ENCODE data around the gene BANF2. TPM values are rescaled to one million over a fixed set of nuclear protein-coding genes. Genes with fewer than 3 reads are reported as not detected.

The BANF2 gene
- total and polyA plus RNA-seq, 2 of the 4 experiments (the other 2 are of a cell fraction): not detected

DNA sequence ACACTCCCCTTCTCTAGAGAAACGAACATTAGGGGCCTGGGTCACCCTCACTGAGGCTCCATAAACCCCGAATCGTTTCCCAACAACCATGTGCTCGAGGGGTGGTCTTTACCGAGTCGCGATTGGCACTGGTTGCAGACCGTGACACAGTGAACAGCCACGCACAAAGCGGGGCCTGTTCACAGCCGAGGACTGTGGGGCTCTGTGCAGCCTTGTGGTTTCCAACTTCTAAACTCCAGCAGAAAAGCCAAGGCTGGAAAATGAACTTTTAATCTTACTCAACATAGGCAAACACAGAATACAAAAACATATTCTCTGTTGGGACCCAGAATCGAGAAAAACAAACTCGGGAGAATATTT lies 36.7 kb upstream of the BANF2 start:
- Histone ChIP-seq H3K4me2 (ENCODE audit: low read depth, low read length) (no peak overlapping the region), H2BK120ac (ENCODE audit: low read depth, low read length) (no peak overlapping the region), H3K27ac (ENCODE audit: insufficient read depth, low read length) (no peak overlapping the region), H3K36me3 (ENCODE audit: control insufficient read depth, insufficient read depth, low read length) (peaks cover 29% of the 10 kb centered on the region), H2BK5ac (ENCODE audit: low read depth, low read length, poor library complexity, severe bottlenecking) (no peak overlapping the region), H3K9me3 (ENCODE audit: control insufficient read depth, insufficient read depth, low read length) (peaks cover 7% of the 10 kb centered on the region; the same call in 1 of the 2 replicates), H3K18ac (ENCODE audit: low read depth, low read length) (no peak overlapping the region), H2AFZ (replicated peaks; ENCODE audit: low read length, poor library complexity) (no peak overlapping the region), H3K4ac (ENCODE audit: low read depth, low read length) (no peak overlapping the region), H3K56ac (ENCODE audit: extremely low read depth, insufficient read depth, low read length) (no peak overlapping the region), H3K4me3 (ENCODE audit: insufficient read depth, low read depth, low read length) (no peak overlapping the region), H4K20me1 (ENCODE audit: insufficient read depth, low read length) (peaks cover 94% of the 10 kb centered on the region), H4K91ac (ENCODE audit: insufficient read depth, low read depth, low read length) (no peak overlapping the region), H3K9ac (ENCODE audit: low read depth, low read length) (no peak overlapping the region), H3K79me1 (ENCODE audit: low read depth in 1 of 2, low read length in 2 of 2) (peaks cover 24 to 80% of the 10 kb centered on the region in 2 experiments), H3K9me1 (ENCODE audit: insufficient read depth, low read length) (peaks cover 30% of the 10 kb centered on the region), H4K8ac (ENCODE audit: low read depth in 2 of 2, low read length in 2 of 2) (no peak overlapping the region), H2AK9ac (replicated peaks; ENCODE audit: low read depth, low read length, poor library complexity) (no peak overlapping the region), H3K27me3 (ENCODE audit: control insufficient read depth, insufficient read depth, low read length) (no peaks in the 10 kb centered on the region), H2BK20ac (ENCODE audit: low read depth, low read length) (no peak overlapping the region), H2BK15ac (ENCODE audit: low read depth, low read length) (no peak overlapping the region), H2AK5ac (ENCODE audit: low read depth, low read length) (no peak overlapping the region), H3K4me1 (ENCODE audit: control insufficient read depth, insufficient read depth, low read length) (peaks cover 30% of the 10 kb centered on the region), H4K5ac (ENCODE audit: low read depth, low read length) (no peak overlapping the region), H3K23ac (ENCODE audit: low read depth, low read length) (no peak overlapping the region), H3K14ac (replicated peaks; ENCODE audit: low read depth, low read length) (no peak overlapping the region)
- in situ Hi-C loops (cut with MboI; ENCODE audit: low sequenced_read_pairs) (no loop called here), intact Hi-C loops (cut with micrococcal nuclease) (no loop called here), dilution Hi-C loops (cut with HindIII; ENCODE audit: low sequenced_read_pairs, unreplicated experiment) (no loop called here)
- ATAC-seq (ENCODE audit: low read depth): no peak
- POLR2A ChIA-PET (ENCODE audit: unreplicated experiment): no interaction called here
- TF ChIP-seq POLR2A (IDR thresholded peaks at IDR 0.05; ENCODE audit: low read depth, low read length): no peak
- no peak for TF ChIP-seq RCOR1 (IDR thresholded peaks at IDR 0.05; ENCODE audit: insufficient replicate concordance, low read length)
- no peak for TF ChIP-seq SMC3 (IDR thresholded peaks at IDR 0.05; ENCODE audit: low read depth, low read length)
- TF ChIP-seq FOS (IDR thresholded peaks at IDR 0.05; ENCODE audit: low read depth, low read length): no peak
- TF ChIP-seq, protein P1, sequence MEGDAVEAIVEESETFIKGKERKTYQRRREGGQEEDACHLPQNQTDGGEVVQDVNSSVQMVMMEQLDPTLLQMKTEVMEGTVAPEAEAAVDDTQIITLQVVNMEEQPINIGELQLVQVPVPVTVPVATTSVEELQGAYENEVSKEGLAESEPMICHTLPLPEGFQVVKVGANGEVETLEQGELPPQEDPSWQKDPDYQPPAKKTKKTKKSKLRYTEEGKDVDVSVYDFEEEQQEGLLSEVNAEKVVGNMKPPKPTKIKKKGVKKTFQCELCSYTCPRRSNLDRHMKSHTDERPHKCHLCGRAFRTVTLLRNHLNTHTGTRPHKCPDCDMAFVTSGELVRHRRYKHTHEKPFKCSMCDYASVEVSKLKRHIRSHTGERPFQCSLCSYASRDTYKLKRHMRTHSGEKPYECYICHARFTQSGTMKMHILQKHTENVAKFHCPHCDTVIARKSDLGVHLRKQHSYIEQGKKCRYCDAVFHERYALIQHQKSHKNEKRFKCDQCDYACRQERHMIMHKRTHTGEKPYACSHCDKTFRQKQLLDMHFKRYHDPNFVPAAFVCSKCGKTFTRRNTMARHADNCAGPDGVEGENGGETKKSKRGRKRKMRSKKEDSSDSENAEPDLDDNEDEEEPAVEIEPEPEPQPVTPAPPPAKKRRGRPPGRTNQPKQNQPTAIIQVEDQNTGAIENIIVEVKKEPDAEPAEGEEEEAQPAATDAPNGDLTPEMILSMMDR (conservative IDR thresholded peaks at IDR 0.05; ENCODE audit: low read depth, low read length): no peak
- TF ChIP-seq CEBPB (IDR thresholded peaks at IDR 0.05; ENCODE audit: low read depth, low read length): no peak
- TF ChIP-seq RAD21 (IDR thresholded peaks at IDR 0.05; ENCODE audit: low read length): no peak
- no peak for TF ChIP-seq MAZ (IDR thresholded peaks at IDR 0.05; ENCODE audit: borderline replicate concordance, low read depth, low read length)
- no peak for TF ChIP-seq CHD1 (IDR thresholded peaks at IDR 0.05; ENCODE audit: low read depth, low read length)
- no peak for TF ChIP-seq BHLHE40 (IDR thresholded peaks at IDR 0.05; ENCODE audit: low read depth, low read length)
- TF ChIP-seq RFX5 (IDR thresholded peaks at IDR 0.05; ENCODE audit: low read depth, low read length): no peak
- TF ChIP-seq MAFK (IDR thresholded peaks at IDR 0.05; ENCODE audit: low read depth, low read length): no peak
- TF ChIP-seq, protein P2, sequence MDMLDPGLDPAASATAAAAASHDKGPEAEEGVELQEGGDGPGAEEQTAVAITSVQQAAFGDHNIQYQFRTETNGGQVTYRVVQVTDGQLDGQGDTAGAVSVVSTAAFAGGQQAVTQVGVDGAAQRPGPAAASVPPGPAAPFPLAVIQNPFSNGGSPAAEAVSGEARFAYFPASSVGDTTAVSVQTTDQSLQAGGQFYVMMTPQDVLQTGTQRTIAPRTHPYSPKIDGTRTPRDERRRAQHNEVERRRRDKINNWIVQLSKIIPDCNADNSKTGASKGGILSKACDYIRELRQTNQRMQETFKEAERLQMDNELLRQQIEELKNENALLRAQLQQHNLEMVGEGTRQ (IDR thresholded peaks at IDR 0.05; ENCODE audit: low read depth, low read length): no peak
- no peak for TF ChIP-seq MXI1 (IDR thresholded peaks at IDR 0.05; ENCODE audit: borderline replicate concordance, low read depth, low read length)
- no peak for TF ChIP-seq NFE2L2 (IDR thresholded peaks at IDR 0.05; ENCODE audit: low read depth, low read length)
- TF ChIP-seq, protein P3, sequence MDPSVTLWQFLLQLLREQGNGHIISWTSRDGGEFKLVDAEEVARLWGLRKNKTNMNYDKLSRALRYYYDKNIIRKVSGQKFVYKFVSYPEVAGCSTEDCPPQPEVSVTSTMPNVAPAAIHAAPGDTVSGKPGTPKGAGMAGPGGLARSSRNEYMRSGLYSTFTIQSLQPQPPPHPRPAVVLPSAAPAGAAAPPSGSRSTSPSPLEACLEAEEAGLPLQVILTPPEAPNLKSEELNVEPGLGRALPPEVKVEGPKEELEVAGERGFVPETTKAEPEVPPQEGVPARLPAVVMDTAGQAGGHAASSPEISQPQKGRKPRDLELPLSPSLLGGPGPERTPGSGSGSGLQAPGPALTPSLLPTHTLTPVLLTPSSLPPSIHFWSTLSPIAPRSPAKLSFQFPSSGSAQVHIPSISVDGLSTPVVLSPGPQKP (IDR thresholded peaks at IDR 0.05; ENCODE audit: borderline replicate concordance, low read depth, low read length): no peak
- DNase-seq: no peak
- 96% methylated on average over 8 of the region's 13 CpGs; no CpG with 5 or more reads in 1 of the 2 experiments for WGBS, 2 experiments (ENCODE audit: extremely low coverage in 2 of 2, insufficient read length in 1 of 2)
- BruUV-seq (replicated peaks): no TSS peak
- CTCF ChIA-PET: no interaction called here

Measured in IMR-90 (cell line).